HEK293T (cell line): Measurements from ENCODE around the gene CPEB2.

ENCODE experiments used
- CTBP1 ChIP-seq: fragments of 450-650 bp; IDR thresholded peaks from 2 replicates; pipeline ENCODE4 v1.6.1; 2016; ENCODE audit warnings: borderline replicate concordance
- ELF4 ChIP-seq: fragments of 450-650 bp; IDR thresholded peaks from 2 replicates; pipeline ENCODE4 v1.6.1; 2017; ENCODE audit warnings: antibody characterized with exemption
- FOXA1 ChIP-seq: fragments of 450-650 bp; IDR thresholded peaks from 2 replicates; pipeline ENCODE4 v1.6.1; 2016; ENCODE audit warnings: mild to moderate bottlenecking
- FOXM1 ChIP-seq: fragments of 450-650 bp; IDR thresholded peaks from 2 replicates; pipeline ENCODE4 v1.6.1; 2017; ENCODE audit warnings: mild to moderate bottlenecking, borderline replicate concordance
- L3MBTL2 ChIP-seq: fragments of 450-650 bp; conservative IDR thresholded peaks from 2 replicates; pipeline ENCODE4 v1.6.1; 2016; ENCODE audit warnings: mild to moderate bottlenecking
- PKNOX1 ChIP-seq: fragments of 450-650 bp; IDR thresholded peaks from 2 replicates; pipeline ENCODE4 v1.6.1; 2016
- SUZ12 ChIP-seq: fragments of 450-650 bp; IDR thresholded peaks from 2 replicates; pipeline ENCODE4 v1.6.1; 2016; ENCODE audit warnings: mild to moderate bottlenecking
- TARDBP ChIP-seq: fragments of 450-650 bp; IDR thresholded peaks from 2 replicates; pipeline ENCODE4 v1.6.1; 2016
- ZNF384 ChIP-seq: fragments of 450-650 bp; IDR thresholded peaks from 2 replicates; pipeline ENCODE4 v1.6.1; 2016

- TF ChIP-seq PKNOX1 (no peak), ZNF384 (no peak), CTBP1 (no peak), SUZ12 (no peak), ELF4 (no peak), L3MBTL2 (no peak), TARDBP (no peak), FOXM1 (no peak), FOXA1 (no peak)
Measured at GRCh38 chr4:15116509-15117079, 114.3 kb downstream of the CPEB2 start.
